ENCODE results near the gene STX5.
"Not testable (repeated sequence)": the region's sequence is repeated elsewhere in the genome, so short reads cannot be mapped to it uniquely, and the experiment has no call there.

The STX5 gene

GRCh38 chr11:62875698-62876478 lies 44.0 kb upstream of the STX5 start:
- in situ Hi-C loops (cut with HindIII; ENCODE audit: low sequenced_read_pairs), result no loop called here
- DNase-seq (ENCODE audit: low read depth, low spot score), result no peak
- no peak overlapping the region for H3K4me3 ChIP-seq (ENCODE audit: low read depth, low read length)
- TF ChIP-seq CTCF (IDR thresholded peaks at IDR 0.05; ENCODE audit: low read depth, low read length), result peak; percentile 1

DNA sequence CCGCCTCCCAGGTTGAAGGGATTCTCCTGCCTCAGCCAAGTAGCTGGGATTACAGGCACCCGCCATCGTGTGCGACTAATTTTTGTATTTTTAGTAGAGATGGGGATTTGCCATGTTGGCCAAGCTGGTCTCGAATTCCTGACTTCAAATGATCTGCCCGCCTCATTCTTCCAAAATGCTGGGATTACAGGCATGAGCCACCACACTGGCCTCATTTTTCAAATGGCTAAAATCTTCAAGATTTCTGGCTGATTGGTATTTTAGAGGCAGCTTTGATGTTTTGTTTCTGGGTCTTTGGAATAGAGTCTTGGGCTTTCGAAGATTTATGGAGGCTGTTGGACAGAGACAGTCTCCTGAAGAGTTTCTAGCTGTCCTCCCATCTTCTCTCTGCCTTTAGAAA lies 43.0 kb upstream of the STX5 start:
- no peak for TF ChIP-seq CTCF (IDR thresholded peaks at IDR 0.05; ENCODE audit: low read depth, low read length)
- no peak for DNase-seq (ENCODE audit: low read depth, low spot score)
- in situ Hi-C loops (cut with HindIII; ENCODE audit: low sequenced_read_pairs), result no loop called here
- no peak overlapping the region for H3K4me3 ChIP-seq (ENCODE audit: low read depth, low read length)

GRCh38 chr11:62865635-62866034 lies 33.8 kb upstream of the STX5 start:
- no peak overlapping the region for H3K4me3 ChIP-seq (ENCODE audit: low read depth, low read length)
- no peak for DNase-seq (ENCODE audit: low read depth, low spot score)
- in situ Hi-C loops (cut with HindIII; ENCODE audit: low sequenced_read_pairs), result no loop called here
- no peak for TF ChIP-seq CTCF (IDR thresholded peaks at IDR 0.05; ENCODE audit: low read depth, low read length)

DNA sequence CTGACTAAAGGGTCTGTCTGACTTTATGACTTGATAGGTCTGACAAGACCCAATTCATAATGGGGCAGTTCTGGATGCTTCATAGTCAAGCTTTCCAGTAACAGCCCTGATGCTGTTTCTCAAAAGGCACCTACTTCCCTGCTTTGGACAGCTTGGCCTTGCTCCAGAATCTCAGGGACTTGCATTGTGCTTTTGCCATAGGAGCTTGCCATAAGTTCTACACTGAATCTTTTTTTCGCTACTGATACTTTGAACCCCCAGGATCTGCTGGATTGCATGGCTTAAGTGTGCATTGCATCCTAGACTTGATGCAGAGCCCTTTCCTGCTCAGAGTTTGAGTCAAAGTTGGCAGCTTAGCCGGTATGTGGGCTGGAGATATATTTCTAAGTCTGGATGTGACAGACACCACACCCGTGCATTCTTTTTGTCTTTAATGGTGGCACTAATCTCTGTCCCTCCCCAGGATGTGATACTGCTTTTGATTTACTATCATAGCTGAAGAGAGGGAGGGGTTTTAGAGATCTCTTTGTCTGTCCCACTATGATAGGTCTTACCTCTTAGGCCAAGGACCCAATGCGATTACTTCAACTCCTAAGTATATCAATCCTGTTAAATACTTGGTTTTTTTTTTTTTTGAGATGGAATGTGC lies 32.0 kb upstream of the STX5 start:
- no peak for DNase-seq (ENCODE audit: low read depth, low spot score)
- no peak overlapping the region for H3K4me3 ChIP-seq (ENCODE audit: low read depth, low read length)
- TF ChIP-seq CTCF (IDR thresholded peaks at IDR 0.05; ENCODE audit: low read depth, low read length), result no peak
- in situ Hi-C loops (cut with HindIII; ENCODE audit: low sequenced_read_pairs), result no loop called here

GRCh38 chr11:62861564-62862192 lies 29.8 kb upstream of the STX5 start:
- in situ Hi-C loops (cut with HindIII; ENCODE audit: low sequenced_read_pairs); H3K4me3 ChIP-seq (ENCODE audit: low read depth, low read length); DNase-seq (ENCODE audit: low read depth, low spot score): not testable (repeated sequence)

- TF ChIP-seq CTCF (IDR thresholded peaks at IDR 0.05; ENCODE audit: low read depth, low read length), result no peak
- no peak for DNase-seq (ENCODE audit: low read depth, low spot score)
- in situ Hi-C loops (cut with HindIII; ENCODE audit: low sequenced_read_pairs), result no loop called here
Measured at GRCh38 chr11:62860835-62861563, 29.1 kb upstream of the STX5 start.

DNA sequence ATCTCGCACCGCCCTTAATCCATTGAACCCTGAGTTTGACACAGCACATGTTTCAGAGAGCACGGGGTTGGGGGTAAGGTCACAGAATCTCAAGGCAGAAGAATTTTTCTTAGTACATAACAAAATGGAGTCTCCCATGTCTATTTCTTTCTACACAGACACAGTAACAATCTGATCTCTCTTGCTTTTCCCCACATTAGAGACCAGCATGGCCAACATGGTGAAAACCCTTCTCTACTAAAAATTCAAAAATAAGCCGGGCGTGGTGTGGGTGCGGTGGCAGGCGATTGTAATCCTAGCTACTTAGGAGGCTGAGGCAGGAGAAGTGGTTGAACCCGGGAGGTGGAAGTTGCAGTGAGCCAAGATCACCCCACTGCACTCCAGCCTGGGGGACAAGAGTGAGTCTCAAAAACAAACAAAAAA lies 27.4 kb upstream of the STX5 start:
- H3K4me3 ChIP-seq (ENCODE audit: low read depth, low read length); DNase-seq (ENCODE audit: low read depth, low spot score); in situ Hi-C loops (cut with HindIII; ENCODE audit: low sequenced_read_pairs): not testable (repeated sequence)

More at GRCh38 chr11:62860835-62861563, 29.1 kb upstream of the STX5 start:
- no peak overlapping the region for H3K4me3 ChIP-seq (ENCODE audit: low read depth, low read length)
